Coronary artery (tissue), 2 donors: Measurements from ENCODE around the gene CD52.
A peak's percentile ranks its signal among the peaks of the same experiment; 100 is the strongest.

Experiments
- DNase-seq: peaks from one replicate; pipeline ENCODE4 v3.0.0-alpha.2; 2017; ENCODE audit warnings: low spot score
- H3K27ac ChIP-seq, 2 donors: fragments of 200-600 bp; sonication (generic); one replicate each; pipeline ENCODE4 v1.5.1; 2016 to 2019
- H3K4me3 ChIP-seq: fragments of 200-600 bp; sonication (generic); 2 replicates; pipeline ENCODE4 v1.5.1; 2016; ENCODE audit warnings: mild to moderate bottlenecking, moderate library complexity
- CTCF ChIP-seq: fragments of 200-600 bp; sonication (generic); IDR thresholded peaks from one replicate; pipeline ENCODE4 v1.5.1; 2019; ENCODE audit warnings: antibody characterized with exemption

The CD52 gene

DNA sequence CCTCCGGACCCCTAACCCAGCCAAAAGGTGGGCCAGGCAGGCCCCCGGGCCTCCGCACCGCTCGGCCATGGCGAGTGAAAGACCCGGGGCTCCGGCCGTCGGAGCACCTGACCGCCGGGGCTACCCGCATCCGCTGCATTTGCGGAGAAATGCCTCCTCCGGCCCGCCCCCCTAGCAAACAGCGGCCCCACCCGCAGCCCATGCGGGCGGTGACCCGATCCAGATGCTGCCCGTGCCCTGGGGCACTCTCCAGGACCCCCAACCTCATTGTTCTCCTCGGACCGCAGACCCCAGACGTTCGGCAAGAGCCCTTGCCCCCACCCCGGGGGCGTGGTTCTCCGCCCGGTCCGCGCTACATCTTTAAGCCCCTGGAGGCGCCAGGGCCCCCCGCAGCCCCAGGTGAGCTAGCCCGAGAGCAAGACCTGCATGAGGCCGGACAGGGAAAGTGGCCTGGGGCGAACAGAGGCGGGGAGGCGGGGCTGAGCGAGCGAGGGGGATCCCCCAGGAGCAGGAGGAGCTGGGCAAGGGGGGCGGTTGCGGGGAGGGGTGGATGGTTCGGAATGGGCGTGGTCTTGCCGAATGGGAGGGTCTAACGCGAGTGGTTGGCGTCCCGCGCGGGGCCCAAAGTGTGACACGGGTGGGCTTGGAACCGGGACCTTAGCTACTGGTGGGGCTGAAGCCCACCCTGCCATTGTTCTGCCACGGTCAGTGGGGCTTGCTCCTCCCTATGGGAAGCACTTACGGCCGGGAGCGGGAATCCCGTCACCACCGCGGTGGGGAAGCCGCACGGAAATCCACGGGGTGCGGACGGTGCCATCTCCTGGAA is 42.4 kb downstream of the CD52 start:
- Histone ChIP-seq H3K27ac (no peak overlapping the region), H3K4me3 (peak overlapping the region; percentile 55)
- DNase-seq = no peak
- no peak for TF ChIP-seq CTCF

GRCh38 chr1:26360807-26361604 is 43.2 kb downstream of the CD52 start:
- no peak overlapping the region for H3K27ac ChIP-seq
- peak overlapping the region; percentile 55 for H3K4me3 ChIP-seq
- no peak for TF ChIP-seq CTCF
- DNase-seq = no peak

DNA sequence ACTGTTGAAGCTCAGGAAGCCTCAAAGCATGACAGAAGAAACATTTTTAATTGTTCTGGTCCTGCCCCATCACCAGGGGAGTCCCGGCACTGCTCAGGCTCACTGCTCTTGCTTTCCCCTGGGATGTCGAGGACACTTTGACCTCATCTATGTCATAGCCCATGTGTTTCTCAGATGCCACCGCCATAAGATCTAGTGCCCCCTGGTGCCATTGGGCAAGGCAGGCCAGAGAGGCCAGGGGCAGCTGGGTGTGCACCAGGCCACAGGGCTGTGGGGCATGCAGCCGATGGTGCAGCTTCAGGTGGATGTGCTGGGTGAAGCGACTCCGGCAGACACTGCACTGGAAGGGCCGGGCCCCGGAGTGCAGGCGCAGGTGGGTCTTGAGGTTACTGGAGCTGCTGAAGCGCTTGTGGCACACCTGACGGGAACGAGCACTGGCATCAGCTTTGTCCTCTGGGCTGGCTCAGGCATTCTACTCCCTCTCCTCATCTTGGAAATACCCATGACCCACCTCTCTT is 43.9 kb downstream of the CD52 start:
- H3K4me3 ChIP-seq = no peak overlapping the region
- no peak overlapping the region for H3K27ac ChIP-seq
- TF ChIP-seq CTCF = no peak
- DNase-seq = no peak

GRCh38 chr1:26362331-26362730 is 44.6 kb downstream of the CD52 start:
- no peak for TF ChIP-seq CTCF
- H3K27ac ChIP-seq = no peak overlapping the region
- H3K4me3 ChIP-seq = no peak overlapping the region
- no peak for DNase-seq

DNA sequence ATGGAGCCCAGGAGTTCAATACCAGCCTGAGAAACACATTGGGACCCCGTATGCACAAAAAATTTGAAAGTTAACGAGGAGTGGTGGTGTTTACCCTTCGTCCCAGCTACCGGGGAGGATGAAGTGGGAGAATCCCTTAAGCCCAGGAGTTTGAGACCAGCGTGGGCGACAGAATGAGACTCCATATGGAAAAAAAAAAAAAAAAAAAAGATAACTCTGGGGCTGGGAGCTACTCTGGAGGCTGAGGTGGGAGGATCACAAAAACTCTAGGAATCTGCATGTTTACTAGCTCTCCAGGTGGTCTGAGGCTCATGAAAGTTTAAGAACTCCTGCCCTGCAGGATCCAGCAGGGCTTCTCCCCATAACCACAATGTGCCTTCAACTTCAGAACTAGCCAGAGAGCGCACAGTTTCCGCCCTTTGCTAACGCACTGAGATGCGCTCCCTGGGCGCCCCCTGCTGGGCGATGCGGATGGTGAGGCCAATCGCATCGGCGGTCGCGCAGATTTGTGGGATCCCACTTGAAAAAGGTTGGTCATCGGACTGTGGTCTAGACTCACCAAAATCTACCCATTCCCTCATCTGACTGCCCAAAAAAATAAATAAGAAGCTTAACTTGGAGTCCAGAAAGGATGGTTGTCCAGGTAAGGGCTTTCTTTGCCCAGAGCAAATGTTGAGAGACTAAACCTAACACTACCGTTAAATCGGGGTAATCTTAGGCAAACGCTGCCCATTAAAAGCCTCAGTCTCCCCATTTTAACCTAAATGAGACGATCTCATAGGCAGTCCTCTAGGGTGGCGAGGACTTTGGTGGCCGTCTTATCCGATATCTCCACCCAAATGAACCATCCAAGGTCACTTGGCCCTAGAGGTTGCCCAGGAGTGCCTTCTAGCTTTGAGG is 46.0 kb downstream of the CD52 start:
- no peak for DNase-seq
- peak; percentile 83 for TF ChIP-seq CTCF
- H3K4me3 ChIP-seq = no peak overlapping the region
- no peak overlapping the region for H3K27ac ChIP-seq

DNA sequence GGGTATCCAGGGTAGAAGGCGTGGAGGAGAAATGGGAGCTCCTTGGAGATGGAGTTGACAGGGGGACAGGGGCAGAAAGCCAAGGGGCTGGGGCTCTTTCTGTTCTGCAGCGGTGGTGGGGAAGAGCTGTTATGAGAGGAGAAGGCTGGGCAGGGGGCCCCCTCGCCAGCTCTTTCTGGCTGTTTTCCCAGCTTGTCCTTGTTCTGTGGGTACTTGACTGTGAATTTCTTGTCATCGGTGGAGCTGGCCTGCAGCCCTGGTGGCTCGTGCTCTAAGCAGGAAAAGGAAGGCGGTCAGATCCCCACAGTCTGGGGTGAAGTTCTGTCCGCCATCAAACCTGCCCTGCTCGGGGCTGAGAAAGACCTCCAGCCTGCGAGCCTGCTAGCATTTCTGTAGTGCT is 47.2 kb downstream of the CD52 start:
- no peak overlapping the region for H3K27ac ChIP-seq
- H3K4me3 ChIP-seq = no peak overlapping the region
- no peak for TF ChIP-seq CTCF
- no peak for DNase-seq
